Measurements from ENCODE around the gene GPD1. TPM values are rescaled to one million over a fixed set of nuclear protein-coding genes. Genes with fewer than 3 reads are reported as not detected.

GPD1 gene
- total RNA-seq, 1 experiment from 2014 or later: 1.6 TPM

- ChIA-PET CTCF (interaction anchor here (0.6 to 1.7 kb wide), 3 partner anchors 98 to 239 kb away, joined by 4 to 12 read pairs (median 5); no protein-coding TSS in a partner anchor), POLR2A (no interaction called here)
- H3K9ac ChIP-seq (ENCODE audit: low read length): no peak overlapping the region
These were observed 28.6 kb upstream of the GPD1 start for GRCh38 chr12:50074936-50075807.

More at GRCh38 chr12:50074936-50075807, 28.6 kb upstream of the GPD1 start:
- DNase-seq (ENCODE audit: low read depth, low spot score) (peak; percentile 42), ATAC-seq (peak; percentile 95)
- Histone ChIP-seq H3K9me3 (ENCODE audit: control insufficient read depth in 1 of 2, insufficient read depth in 1 of 2, low read depth in 1 of 2, low read length in 2 of 2) (no peaks in the 10 kb centered on the region), H3K4me1 (ENCODE audit: control insufficient read depth in 1 of 2, insufficient read depth in 2 of 2, low read length in 2 of 2) (peaks cover 0 to 14% of the 10 kb centered on the region in 2 experiments; a peak in 1 of 4 replicates), H2AFZ (ENCODE audit: low read depth, low read length, poor library complexity, severe bottlenecking) (no peak overlapping the region), H3K27me3 (ENCODE audit: insufficient read depth, low read length) (no peaks in the 10 kb centered on the region), H3K9me2 (ENCODE audit: insufficient read depth) (no peaks in the 10 kb centered on the region), H3K27ac (ENCODE audit: low read depth, low read length) (no peak overlapping the region), H3K36me3 (ENCODE audit: control insufficient read depth in 1 of 2, insufficient read depth in 2 of 2, low read length in 2 of 2) (no peaks in the 10 kb centered on the region), H3K79me2 (ENCODE audit: insufficient read depth, low read length) (no peaks in the 10 kb centered on the region), H4K20me1 (ENCODE audit: insufficient read depth) (no peaks in the 10 kb centered on the region; the same call in 1 of the 2 replicates), H3K4me3 (replicated peaks in 1 of 2; ENCODE audit: low read depth in 1 of 2, low read length in 2 of 2) (no peak overlapping the region), H3K4me2 (ENCODE audit: low read length) (0 out of 2 replicates have a peak overlapping the region, but pooled peaks have one; percentile 1)
- RAD21 ChIA-PET (ENCODE audit: low non-redundant PET in 1 of 2, low total read pairs in 2 of 2, uncharacterized antibody in 2 of 2, unreplicated experiment in 2 of 2): interaction anchor here (0.7 to 1.4 kb wide), 2 partner anchors 101 to 407 kb away, joined by 4 read pairs; no protein-coding TSS in a partner anchor
- intact Hi-C loops (cut with micrococcal nuclease): loop anchor here (1.0 kb wide), 1 partner anchor 100 kb away; no protein-coding TSS in a partner anchor
- BruUV-seq (replicated peaks): no TSS peak
- TF ChIP-seq CTCF (IDR thresholded peaks at IDR 0.05 in 2 of 3, conservative IDR thresholded peaks at IDR 0.05 in 1 of 3; ENCODE audit: borderline replicate concordance in 1 of 3, insufficient read depth in 1 of 3, low read depth in 2 of 3, low read length in 2 of 3) (peak; percentile 81 to 93 (median 91)), RAD21 (IDR thresholded peaks at IDR 0.05; ENCODE audit: low read depth) (peak; percentile 97), CEBPB (IDR thresholded peaks at IDR 0.05; ENCODE audit: low read depth) (no peak), POLR2A (IDR thresholded peaks at IDR 0.05; ENCODE audit: borderline replicate concordance, extremely low read depth, insufficient read depth, insufficient read length) (no peak), POLR2AphosphoS5 (IDR thresholded peaks at IDR 0.05; ENCODE audit: low read depth, low read length) (no peak), ZNF274 (IDR thresholded peaks at IDR 0.05; ENCODE audit: low read depth, low read length) (no peak), ELF1 (IDR thresholded peaks at IDR 0.05; ENCODE audit: borderline replicate concordance, low read depth) (no peak)

All from HCT116 (cell line).